Measurements from ENCODE around the gene OGA.

Gene OGA

GRCh38 chr10:101839416-101840063 lies 21.3 kb upstream of the OGA start:
- H3K9me2 ChIP-seq (replicated peaks; ENCODE audit: insufficient read depth, low read length), result no peaks in the 10 kb centered on the region
- H2AFZ ChIP-seq (ENCODE audit: low read depth, low read length, severe bottlenecking), result no peak overlapping the region
- no peak for TF ChIP-seq EZH2phosphoT487 (conservative IDR thresholded peaks at IDR 0.05; ENCODE audit: low read length)
- TF ChIP-seq CTCF (IDR thresholded peaks at IDR 0.05; ENCODE audit: insufficient read depth, low read length, poor library complexity, severe bottlenecking), result no peak
- H4K20me1 ChIP-seq (ENCODE audit: low read depth, low read length), result no peaks in the 10 kb centered on the region
- peaks cover 6% of the 10 kb centered on the region; the same call in 1 of the 2 replicates for H3F3A ChIP-seq (ENCODE audit: insufficient read depth)
- H3K79me2 ChIP-seq (ENCODE audit: insufficient read depth, low read length), result no peaks in the 10 kb centered on the region
- H3K9ac ChIP-seq (ENCODE audit: low read length), result peak overlapping the region; percentile 35; the same call in 1 of the 2 replicates
- peak overlapping the region; percentile 58 for H3K4me2 ChIP-seq (ENCODE audit: low read depth, low read length, poor library complexity, severe bottlenecking)
- no peaks in the 10 kb centered on the region for H3K36me3 ChIP-seq (ENCODE audit: low read length)
- H3K9me3 ChIP-seq (ENCODE audit: insufficient read depth, low read length), result no peaks in the 10 kb centered on the region
- peak overlapping the region; percentile 23 for H3K4me3 ChIP-seq (ENCODE audit: insufficient read depth, low read length, poor library complexity, severe bottlenecking)
- H3K27ac ChIP-seq (ENCODE audit: low read depth, low read length), result no peak overlapping the region
- H3K27me3 ChIP-seq (ENCODE audit: low read length), result no peaks in the 10 kb centered on the region

GRCh38 chr10:101839002-101839401 lies 20.8 kb upstream of the OGA start:
- Histone ChIP-seq H3K4me2 (ENCODE audit: low read depth, low read length, poor library complexity, severe bottlenecking) (no peak overlapping the region), H3K9me3 (ENCODE audit: insufficient read depth, low read length) (no peaks in the 10 kb centered on the region), H3K9ac (ENCODE audit: low read length) (no peak overlapping the region), H3K36me3 (ENCODE audit: low read length) (no peaks in the 10 kb centered on the region), H2AFZ (ENCODE audit: low read depth, low read length, severe bottlenecking) (no peak overlapping the region), H3F3A (ENCODE audit: insufficient read depth) (peaks cover 6% of the 10 kb centered on the region; the same call in 1 of the 2 replicates), H3K79me2 (ENCODE audit: insufficient read depth, low read length) (no peaks in the 10 kb centered on the region), H3K4me3 (ENCODE audit: insufficient read depth, low read length, poor library complexity, severe bottlenecking) (no peak overlapping the region), H4K20me1 (ENCODE audit: low read depth, low read length) (no peaks in the 10 kb centered on the region), H3K27ac (ENCODE audit: low read depth, low read length) (no peak overlapping the region), H3K9me2 (replicated peaks; ENCODE audit: insufficient read depth, low read length) (no peaks in the 10 kb centered on the region), H3K27me3 (ENCODE audit: low read length) (no peaks in the 10 kb centered on the region)
- TF ChIP-seq EZH2phosphoT487 (conservative IDR thresholded peaks at IDR 0.05; ENCODE audit: low read length) (no peak), CTCF (IDR thresholded peaks at IDR 0.05; ENCODE audit: insufficient read depth, low read length, poor library complexity, severe bottlenecking) (no peak)

GRCh38 chr10:101838416-101838970 lies 20.2 kb upstream of the OGA start:
- H4K20me1 ChIP-seq (ENCODE audit: low read depth, low read length), result no peaks in the 10 kb centered on the region
- no peak for TF ChIP-seq CTCF (IDR thresholded peaks at IDR 0.05; ENCODE audit: insufficient read depth, low read length, poor library complexity, severe bottlenecking)
- no peak for TF ChIP-seq EZH2phosphoT487 (conservative IDR thresholded peaks at IDR 0.05; ENCODE audit: low read length)

More at GRCh38 chr10:101838416-101838970, 20.2 kb upstream of the OGA start:
- Histone ChIP-seq H3K36me3 (ENCODE audit: low read length) (no peaks in the 10 kb centered on the region), H3K4me2 (ENCODE audit: low read depth, low read length, poor library complexity, severe bottlenecking) (no peak overlapping the region), H2AFZ (ENCODE audit: low read depth, low read length, severe bottlenecking) (no peak overlapping the region), H3K9me3 (ENCODE audit: insufficient read depth, low read length) (no peaks in the 10 kb centered on the region), H3K27ac (ENCODE audit: low read depth, low read length) (no peak overlapping the region), H3K27me3 (ENCODE audit: low read length) (no peaks in the 10 kb centered on the region), H3K79me2 (ENCODE audit: insufficient read depth, low read length) (no peaks in the 10 kb centered on the region), H3F3A (ENCODE audit: insufficient read depth) (peaks cover 6% of the 10 kb centered on the region; the same call in 1 of the 2 replicates), H3K9ac (ENCODE audit: low read length) (no peak overlapping the region), H3K9me2 (replicated peaks; ENCODE audit: insufficient read depth, low read length) (no peaks in the 10 kb centered on the region), H3K4me3 (ENCODE audit: insufficient read depth, low read length, poor library complexity, severe bottlenecking) (no peak overlapping the region)
